Coronary artery (tissue), 2 donors: ENCODE measurements around the gene IDH2.
A peak's percentile ranks its signal among the peaks of the same experiment; 100 is the strongest.
"Not testable (repeated sequence)": the region's sequence is repeated elsewhere in the genome, so short reads cannot be mapped to it uniquely, and the experiment has no call there.

ENCODE experiments used
- DNase-seq: peaks from one replicate; pipeline ENCODE4 v3.0.0-alpha.2; 2017; ENCODE audit warnings: low spot score
- H3K27ac ChIP-seq, 2 donors: fragments of 200-600 bp; sonication (generic); one replicate each; pipeline ENCODE4 v1.5.1; 2016 to 2019
- H3K4me3 ChIP-seq: fragments of 200-600 bp; sonication (generic); 2 replicates; pipeline ENCODE4 v1.5.1; 2016; ENCODE audit warnings: mild to moderate bottlenecking, moderate library complexity
- TF ChIP-seq, protein P1 (sequence below): fragments of 200-600 bp; sonication (generic); IDR thresholded peaks from one replicate; pipeline ENCODE4 v1.5.1; 2019; ENCODE audit warnings: antibody characterized with exemption

Gene IDH2

GRCh38 chr15:90101969-90102890, at the start of gene IDH2:
Gene IDH2, minus strand, starts transcription at chr15:90102468. Its CDS starts 78 bp downstream, at chr15:90102390.
- peak; percentile 85 for DNase-seq
- Histone ChIP-seq H3K4me3 (peak within 1 kb of the TSS; percentile 98), H3K27ac (peak within 1 kb of the TSS; percentile 94 to 98)
- TF ChIP-seq, protein P1, sequence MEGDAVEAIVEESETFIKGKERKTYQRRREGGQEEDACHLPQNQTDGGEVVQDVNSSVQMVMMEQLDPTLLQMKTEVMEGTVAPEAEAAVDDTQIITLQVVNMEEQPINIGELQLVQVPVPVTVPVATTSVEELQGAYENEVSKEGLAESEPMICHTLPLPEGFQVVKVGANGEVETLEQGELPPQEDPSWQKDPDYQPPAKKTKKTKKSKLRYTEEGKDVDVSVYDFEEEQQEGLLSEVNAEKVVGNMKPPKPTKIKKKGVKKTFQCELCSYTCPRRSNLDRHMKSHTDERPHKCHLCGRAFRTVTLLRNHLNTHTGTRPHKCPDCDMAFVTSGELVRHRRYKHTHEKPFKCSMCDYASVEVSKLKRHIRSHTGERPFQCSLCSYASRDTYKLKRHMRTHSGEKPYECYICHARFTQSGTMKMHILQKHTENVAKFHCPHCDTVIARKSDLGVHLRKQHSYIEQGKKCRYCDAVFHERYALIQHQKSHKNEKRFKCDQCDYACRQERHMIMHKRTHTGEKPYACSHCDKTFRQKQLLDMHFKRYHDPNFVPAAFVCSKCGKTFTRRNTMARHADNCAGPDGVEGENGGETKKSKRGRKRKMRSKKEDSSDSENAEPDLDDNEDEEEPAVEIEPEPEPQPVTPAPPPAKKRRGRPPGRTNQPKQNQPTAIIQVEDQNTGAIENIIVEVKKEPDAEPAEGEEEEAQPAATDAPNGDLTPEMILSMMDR, result no peak

DNA sequence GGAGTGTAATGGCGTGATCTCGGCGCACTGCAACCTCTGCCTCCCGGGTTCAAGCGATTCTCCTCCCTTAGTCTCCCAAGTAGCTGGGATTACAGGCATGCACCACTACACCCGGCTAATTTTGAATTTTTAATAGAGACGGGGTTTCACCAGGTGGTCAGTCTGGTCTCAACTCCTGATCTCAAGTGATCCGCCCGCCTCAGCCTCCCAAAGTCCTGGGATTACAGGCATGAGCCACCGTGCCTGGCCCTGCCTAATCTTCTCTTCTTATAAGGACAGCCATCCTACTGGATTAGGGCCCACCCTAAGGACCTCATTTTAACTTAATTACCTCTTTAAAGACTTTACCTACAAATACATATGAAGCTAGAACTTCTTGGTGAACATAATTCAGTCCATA, 48.3 kb upstream of the IDH2 start:
- not testable (repeated sequence) for H3K27ac ChIP-seq

GRCh38 chr15:90149609-90150340, 47.5 kb upstream of the IDH2 start:
- Histone ChIP-seq H3K27ac (no peak overlapping the region), H3K4me3 (no peak overlapping the region)
- DNase-seq, result no peak
- TF ChIP-seq, protein P1, result no peak

More for the DNA sequence above, 48.3 kb upstream of the IDH2 start:
- not testable (repeated sequence) for DNase-seq, H3K4me3 ChIP-seq

- H3K27ac ChIP-seq, H3K4me3 ChIP-seq, DNase-seq: not testable (repeated sequence)
These were observed 44.0 kb upstream of the IDH2 start for GRCh38 chr15:90146198-90146761.

DNA sequence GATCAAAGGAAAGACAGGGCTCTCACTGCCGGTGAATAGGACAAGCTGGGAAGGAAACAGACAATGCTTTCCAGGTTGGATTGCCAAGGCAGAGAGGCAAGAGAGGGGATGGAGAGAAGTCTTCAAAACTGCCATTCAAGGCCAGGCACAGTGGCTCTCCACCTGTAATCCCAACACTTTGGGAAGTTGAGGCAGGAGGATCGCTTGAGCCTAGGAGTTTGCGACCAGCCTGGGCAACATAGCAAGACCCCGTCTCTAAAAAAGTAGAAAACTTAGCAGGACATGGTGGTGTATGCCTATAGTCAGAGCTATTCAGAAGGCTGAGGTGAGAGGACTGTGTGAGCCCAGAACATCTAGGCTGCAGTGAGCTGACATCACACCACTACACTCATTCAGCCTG, 43.5 kb upstream of the IDH2 start:
- no peak for DNase-seq
- Histone ChIP-seq H3K4me3 (no peak overlapping the region), H3K27ac (no peak overlapping the region)
- TF ChIP-seq, protein P1, result no peak

GRCh38 chr15:90145259-90145658, 43.0 kb upstream of the IDH2 start:
- Histone ChIP-seq H3K4me3 (no peak overlapping the region), H3K27ac (no peak overlapping the region)
- TF ChIP-seq, protein P1, result no peak
- DNase-seq, result no peak

DNA sequence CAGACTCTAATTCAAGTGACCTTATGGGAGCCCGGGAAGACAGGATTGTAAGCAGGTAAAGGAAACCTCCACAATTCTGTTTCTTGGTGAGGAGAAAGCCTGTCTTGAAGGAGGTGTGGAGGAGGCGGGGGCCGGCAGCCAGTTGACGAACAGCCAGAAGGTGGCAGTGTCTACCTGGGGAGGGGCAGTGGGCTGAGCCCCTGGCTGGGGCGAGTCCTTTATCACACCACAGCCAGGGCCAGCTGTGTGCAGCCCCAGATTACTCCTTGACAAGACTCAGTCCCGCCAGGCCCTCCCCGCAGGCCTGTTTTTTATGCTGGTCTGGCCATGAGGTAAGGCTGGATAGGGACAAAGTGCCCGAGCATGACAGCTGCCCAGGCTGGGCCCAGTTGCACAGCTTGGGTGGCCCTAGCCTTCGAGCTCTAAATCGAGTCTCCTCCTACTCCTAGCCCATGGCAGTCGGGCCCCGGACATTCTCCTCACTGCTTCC, 40.9 kb upstream of the IDH2 start:
- TF ChIP-seq, protein P1, result peak; percentile 15
- no peak overlapping the region for H3K4me3 ChIP-seq
- no peak overlapping the region for H3K27ac ChIP-seq

More for the DNA sequence above, 40.9 kb upstream of the IDH2 start:
- no peak for DNase-seq
